GM23338 (cell line): ENCODE measurements around the gene C6orf118.
A peak's percentile ranks its signal among the peaks of the same experiment; 100 is the strongest.

Experiments used
- CREB1 ChIP-seq: fragments of 250-450 bp; sonication (Bioruptor Pico); IDR thresholded peaks from 2 replicates; pipeline ENCODE4 v1.5.0; 2020; ENCODE audit warnings: low read depth, mild to moderate bottlenecking, moderate library complexity
- ETS1 ChIP-seq: IDR thresholded peaks from 2 replicates; pipeline ENCODE4 v1.6.1; 2016; ENCODE audit warnings: antibody characterized with exemption
- EZH2 ChIP-seq: fragments of 200-600 bp; sonication (generic); IDR thresholded peaks from one replicate; pipeline ENCODE4 v1.8.0; 2017; ENCODE audit warnings: antibody characterized with exemption, mild to moderate bottlenecking, low read depth; ENCODE audit not compliant: unreplicated experiment
- EZH2phosphoT487 ChIP-seq: fragments of 200-600 bp; sonication (generic); IDR thresholded peaks from one replicate; pipeline ENCODE4 v1.8.1; 2018; ENCODE audit warnings: antibody characterized with exemption; ENCODE audit not compliant: unreplicated experiment
- JUNB ChIP-seq: IDR thresholded peaks from one replicate; pipeline ENCODE4 v1.6.1; 2016; ENCODE audit warnings: antibody characterized with exemption; ENCODE audit not compliant: unreplicated experiment
- NANOG ChIP-seq: IDR thresholded peaks from 2 replicates; pipeline ENCODE4 v1.6.1; 2016; ENCODE audit warnings: antibody characterized with exemption, borderline replicate concordance
- POLR2AphosphoS5 ChIP-seq: IDR thresholded peaks from 2 replicates; pipeline ENCODE4 v1.6.1; 2016; ENCODE audit warnings: antibody characterized with exemption, low read depth
- REST ChIP-seq: IDR thresholded peaks from one replicate; pipeline ENCODE4 v1.6.1; 2018; ENCODE audit warnings: antibody characterized with exemption; ENCODE audit not compliant: unreplicated experiment
- STAT1 ChIP-seq: IDR thresholded peaks from one replicate; pipeline ENCODE4 v1.6.1; 2016; ENCODE audit warnings: antibody characterized with exemption; ENCODE audit not compliant: unreplicated experiment
- ZNF114 ChIP-seq: fragments of 250-450 bp; sonication (Bioruptor Pico); IDR thresholded peaks from 2 replicates; pipeline ENCODE4 v1.5.0; 2020; ENCODE audit warnings: mild to moderate bottlenecking, moderate library complexity
- ZNF331 ChIP-seq: fragments of 250-450 bp; sonication (Bioruptor Pico); IDR thresholded peaks from 2 replicates; pipeline ENCODE4 v1.5.0; 2020; ENCODE audit warnings: low read depth, mild to moderate bottlenecking, moderate library complexity
- TF ChIP-seq, protein P1 (sequence below), 2 experiments: fragments of 200-600 bp in 1 of 2; sonication (generic) in 1 of 2; conservative IDR thresholded peaks; 2 replicates each; pipeline versions ENCODE4 v1.5.1 to v1.6.1; 2016 to 2017; ENCODE audit warnings: antibody characterized with exemption in 2 of 2, low read depth in 2 of 2, mild to moderate bottlenecking in 2 of 2, moderate library complexity in 1 of 2
- TF ChIP-seq, protein P2 (sequence below): fragments of 250-450 bp; sonication (Bioruptor Pico); IDR thresholded peaks from 2 replicates; pipeline ENCODE4 v1.5.0; 2020; ENCODE audit warnings: mild to moderate bottlenecking, moderate library complexity

- TF ChIP-seq POLR2AphosphoS5 (no peak), EZH2 (no peak), EZH2phosphoT487 (no peak), REST (no peak), CREB1 (no peak), JUNB (no peak), NANOG (no peak), ZNF114 (no peak), ETS1 (no peak), ZNF331 (no peak), STAT1 (no peak)
- TF ChIP-seq, protein P1, sequence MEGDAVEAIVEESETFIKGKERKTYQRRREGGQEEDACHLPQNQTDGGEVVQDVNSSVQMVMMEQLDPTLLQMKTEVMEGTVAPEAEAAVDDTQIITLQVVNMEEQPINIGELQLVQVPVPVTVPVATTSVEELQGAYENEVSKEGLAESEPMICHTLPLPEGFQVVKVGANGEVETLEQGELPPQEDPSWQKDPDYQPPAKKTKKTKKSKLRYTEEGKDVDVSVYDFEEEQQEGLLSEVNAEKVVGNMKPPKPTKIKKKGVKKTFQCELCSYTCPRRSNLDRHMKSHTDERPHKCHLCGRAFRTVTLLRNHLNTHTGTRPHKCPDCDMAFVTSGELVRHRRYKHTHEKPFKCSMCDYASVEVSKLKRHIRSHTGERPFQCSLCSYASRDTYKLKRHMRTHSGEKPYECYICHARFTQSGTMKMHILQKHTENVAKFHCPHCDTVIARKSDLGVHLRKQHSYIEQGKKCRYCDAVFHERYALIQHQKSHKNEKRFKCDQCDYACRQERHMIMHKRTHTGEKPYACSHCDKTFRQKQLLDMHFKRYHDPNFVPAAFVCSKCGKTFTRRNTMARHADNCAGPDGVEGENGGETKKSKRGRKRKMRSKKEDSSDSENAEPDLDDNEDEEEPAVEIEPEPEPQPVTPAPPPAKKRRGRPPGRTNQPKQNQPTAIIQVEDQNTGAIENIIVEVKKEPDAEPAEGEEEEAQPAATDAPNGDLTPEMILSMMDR (conservative IDR thresholded peaks at IDR 0.05; ENCODE audit: low read depth in 2 of 2): peak; percentile 80
- TF ChIP-seq, protein P2, sequence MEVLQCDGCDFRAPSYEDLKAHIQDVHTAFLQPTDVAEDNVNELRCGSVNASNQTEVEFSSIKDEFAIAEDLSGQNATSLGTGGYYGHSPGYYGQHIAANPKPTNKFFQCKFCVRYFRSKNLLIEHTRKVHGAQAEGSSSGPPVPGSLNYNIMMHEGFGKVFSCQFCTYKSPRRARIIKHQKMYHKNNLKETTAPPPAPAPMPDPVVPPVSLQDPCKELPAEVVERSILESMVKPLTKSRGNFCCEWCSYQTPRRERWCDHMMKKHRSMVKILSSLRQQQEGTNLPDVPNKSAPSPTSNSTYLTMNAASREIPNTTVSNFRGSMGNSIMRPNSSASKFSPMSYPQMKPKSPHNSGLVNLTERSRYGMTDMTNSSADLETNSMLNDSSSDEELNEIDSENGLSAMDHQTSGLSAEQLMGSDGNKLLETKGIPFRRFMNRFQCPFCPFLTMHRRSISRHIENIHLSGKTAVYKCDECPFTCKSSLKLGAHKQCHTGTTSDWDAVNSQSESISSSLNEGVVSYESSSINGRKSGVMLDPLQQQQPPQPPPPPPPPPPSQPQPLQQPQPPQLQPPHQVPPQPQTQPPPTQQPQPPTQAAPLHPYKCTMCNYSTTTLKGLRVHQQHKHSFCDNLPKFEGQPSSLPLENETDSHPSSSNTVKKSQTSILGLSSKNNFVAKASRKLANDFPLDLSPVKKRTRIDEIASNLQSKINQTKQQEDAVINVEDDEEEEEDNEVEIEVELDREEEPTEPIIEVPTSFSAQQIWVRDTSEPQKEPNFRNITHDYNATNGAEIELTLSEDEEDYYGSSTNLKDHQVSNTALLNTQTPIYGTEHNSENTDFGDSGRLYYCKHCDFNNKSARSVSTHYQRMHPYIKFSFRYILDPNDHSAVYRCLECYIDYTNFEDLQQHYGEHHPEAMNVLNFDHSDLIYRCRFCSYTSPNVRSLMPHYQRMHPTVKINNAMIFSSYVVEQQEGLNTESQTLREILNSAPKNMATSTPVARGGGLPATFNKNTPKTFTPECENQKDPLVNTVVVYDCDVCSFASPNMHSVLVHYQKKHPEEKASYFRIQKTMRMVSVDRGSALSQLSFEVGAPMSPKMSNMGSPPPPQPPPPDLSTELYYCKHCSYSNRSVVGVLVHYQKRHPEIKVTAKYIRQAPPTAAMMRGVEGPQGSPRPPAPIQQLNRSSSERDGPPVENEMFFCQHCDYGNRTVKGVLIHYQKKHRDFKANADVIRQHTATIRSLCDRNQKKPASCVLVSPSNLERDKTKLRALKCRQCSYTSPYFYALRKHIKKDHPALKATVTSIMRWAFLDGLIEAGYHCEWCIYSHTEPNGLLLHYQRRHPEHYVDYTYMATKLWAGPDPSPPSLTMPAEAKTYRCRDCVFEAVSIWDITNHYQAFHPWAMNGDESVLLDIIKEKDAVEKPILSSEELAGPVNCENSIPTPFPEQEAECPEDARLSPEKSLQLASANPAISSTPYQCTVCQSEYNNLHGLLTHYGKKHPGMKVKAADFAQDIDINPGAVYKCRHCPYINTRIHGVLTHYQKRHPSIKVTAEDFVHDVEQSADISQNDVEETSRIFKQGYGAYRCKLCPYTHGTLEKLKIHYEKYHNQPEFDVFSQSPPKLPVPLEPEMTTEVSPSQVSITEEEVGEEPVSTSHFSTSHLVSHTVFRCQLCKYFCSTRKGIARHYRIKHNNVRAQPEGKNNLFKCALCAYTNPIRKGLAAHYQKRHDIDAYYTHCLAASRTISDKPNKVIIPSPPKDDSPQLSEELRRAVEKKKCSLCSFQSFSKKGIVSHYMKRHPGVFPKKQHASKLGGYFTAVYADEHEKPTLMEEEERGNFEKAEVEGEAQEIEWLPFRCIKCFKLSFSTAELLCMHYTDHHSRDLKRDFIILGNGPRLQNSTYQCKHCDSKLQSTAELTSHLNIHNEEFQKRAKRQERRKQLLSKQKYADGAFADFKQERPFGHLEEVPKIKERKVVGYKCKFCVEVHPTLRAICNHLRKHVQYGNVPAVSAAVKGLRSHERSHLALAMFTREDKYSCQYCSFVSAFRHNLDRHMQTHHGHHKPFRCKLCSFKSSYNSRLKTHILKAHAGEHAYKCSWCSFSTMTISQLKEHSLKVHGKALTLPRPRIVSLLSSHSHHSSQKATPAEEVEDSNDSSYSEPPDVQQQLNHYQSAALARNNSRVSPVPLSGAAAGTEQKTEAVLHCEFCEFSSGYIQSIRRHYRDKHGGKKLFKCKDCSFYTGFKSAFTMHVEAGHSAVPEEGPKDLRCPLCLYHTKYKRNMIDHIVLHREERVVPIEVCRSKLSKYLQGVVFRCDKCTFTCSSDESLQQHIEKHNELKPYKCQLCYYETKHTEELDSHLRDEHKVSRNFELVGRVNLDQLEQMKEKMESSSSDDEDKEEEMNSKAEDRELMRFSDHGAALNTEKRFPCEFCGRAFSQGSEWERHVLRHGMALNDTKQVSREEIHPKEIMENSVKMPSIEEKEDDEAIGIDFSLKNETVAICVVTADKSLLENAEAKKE (CRISPR knock-in tag): no peak
Observed at GRCh38 chr6:165231581-165232561, 77.5 kb downstream of the C6orf118 start.
